GM13977 (cell line): ENCODE measurements around the gene BRPF3.
A peak's percentile ranks its signal among the peaks of the same experiment; 100 is the strongest.

Experiments used
- DNase-seq: peaks from one replicate; pipeline ENCODE4 v3.0.0; 2012; ENCODE audit warnings: low spot score
- in situ Hi-C: fragments of 300-500 bp; cut with MboI; formaldehyde crosslinking; loops from one replicate; pipeline ENCODE4 v1.12.0; 2022; ENCODE audit warnings: low sequenced_read_pairs, low pct_unique_long_range_greater_than_20kb, mixed read lengths, inconsistent platforms; ENCODE audit not compliant: unreplicated experiment
- TF ChIP-seq, protein P1 (sequence below): IDR thresholded peaks from 2 replicates; pipeline ENCODE4 v1.5.1; 2012; ENCODE audit warnings: mild to moderate bottlenecking, control low read depth; ENCODE audit not compliant: insufficient read depth; ENCODE audit errors: extremely low read depth, missing control alignments

The BRPF3 gene

GRCh38 chr6:36232172-36232571, 35.6 kb downstream of the BRPF3 start:
- in situ Hi-C loops = no loop called here
- no peak for DNase-seq
- TF ChIP-seq, protein P1, sequence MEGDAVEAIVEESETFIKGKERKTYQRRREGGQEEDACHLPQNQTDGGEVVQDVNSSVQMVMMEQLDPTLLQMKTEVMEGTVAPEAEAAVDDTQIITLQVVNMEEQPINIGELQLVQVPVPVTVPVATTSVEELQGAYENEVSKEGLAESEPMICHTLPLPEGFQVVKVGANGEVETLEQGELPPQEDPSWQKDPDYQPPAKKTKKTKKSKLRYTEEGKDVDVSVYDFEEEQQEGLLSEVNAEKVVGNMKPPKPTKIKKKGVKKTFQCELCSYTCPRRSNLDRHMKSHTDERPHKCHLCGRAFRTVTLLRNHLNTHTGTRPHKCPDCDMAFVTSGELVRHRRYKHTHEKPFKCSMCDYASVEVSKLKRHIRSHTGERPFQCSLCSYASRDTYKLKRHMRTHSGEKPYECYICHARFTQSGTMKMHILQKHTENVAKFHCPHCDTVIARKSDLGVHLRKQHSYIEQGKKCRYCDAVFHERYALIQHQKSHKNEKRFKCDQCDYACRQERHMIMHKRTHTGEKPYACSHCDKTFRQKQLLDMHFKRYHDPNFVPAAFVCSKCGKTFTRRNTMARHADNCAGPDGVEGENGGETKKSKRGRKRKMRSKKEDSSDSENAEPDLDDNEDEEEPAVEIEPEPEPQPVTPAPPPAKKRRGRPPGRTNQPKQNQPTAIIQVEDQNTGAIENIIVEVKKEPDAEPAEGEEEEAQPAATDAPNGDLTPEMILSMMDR = no peak

GRCh38 chr6:36235309-36235708, 38.8 kb downstream of the BRPF3 start:
- in situ Hi-C loops = no loop called here
- no peak for DNase-seq
- TF ChIP-seq, protein P1 = no peak

GRCh38 chr6:36235862-36236261, 39.3 kb downstream of the BRPF3 start:
- DNase-seq = no peak
- in situ Hi-C loops = no loop called here
- TF ChIP-seq, protein P1 = no peak

DNA sequence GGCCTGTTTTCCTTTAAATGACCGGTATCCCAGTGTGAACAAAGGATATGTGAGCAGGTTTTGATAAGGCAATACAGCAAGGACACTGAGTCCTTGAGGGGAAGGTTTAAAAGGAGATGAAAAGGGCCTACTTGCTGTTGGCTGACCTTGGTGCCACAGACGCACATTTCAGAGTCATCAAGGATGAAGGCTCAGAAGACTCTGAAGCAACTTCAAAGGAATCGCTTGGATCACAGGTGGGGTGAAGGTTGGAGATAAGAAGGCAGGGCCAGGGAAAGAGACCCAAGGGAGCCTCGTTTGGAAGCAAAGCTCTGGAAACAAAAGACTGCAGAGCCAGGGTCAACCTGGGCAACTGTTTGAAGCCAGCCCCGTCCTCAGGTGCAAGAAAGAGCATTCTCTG, 43.2 kb downstream of the BRPF3 start:
- TF ChIP-seq, protein P1 = no peak
- no peak for DNase-seq
- in situ Hi-C loops = no loop called here

- in situ Hi-C loops = no loop called here
- DNase-seq = peak; percentile 60
- TF ChIP-seq, protein P1 = no peak
Observed at GRCh38 chr6:36241728-36242127, 45.2 kb downstream of the BRPF3 start.

- in situ Hi-C loops = no loop called here
- TF ChIP-seq, protein P1 = no peak
- no peak for DNase-seq
Observed at GRCh38 chr6:36242161-36242560, 45.6 kb downstream of the BRPF3 start.

DNA sequence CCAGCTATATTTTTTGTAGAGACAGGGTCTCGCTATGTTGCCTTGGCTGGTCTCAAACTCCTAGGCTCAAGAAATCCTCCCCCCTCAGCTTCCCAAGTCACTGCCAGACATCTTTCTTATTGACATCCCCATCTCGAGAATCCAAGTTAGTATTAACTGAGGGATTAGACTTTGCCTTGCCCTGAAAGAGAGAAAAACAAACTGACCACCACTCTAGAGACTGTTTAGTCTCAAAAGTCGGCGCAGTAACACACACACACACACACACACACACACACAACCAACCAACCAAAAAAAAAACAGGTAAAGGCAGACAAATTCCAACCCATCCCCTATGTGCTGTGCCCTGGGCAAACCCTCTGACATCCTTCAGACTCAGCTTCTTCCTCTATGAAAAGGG, 46.1 kb downstream of the BRPF3 start:
- in situ Hi-C loops = no loop called here
- DNase-seq = no peak
- TF ChIP-seq, protein P1 = no peak
